Panc1 (cell line): ENCODE measurements around the gene ST8SIA1.

Experiments used
- CTCF ChIP-seq: fragments of 450-650 bp; IDR thresholded peaks from 2 replicates; pipeline ENCODE4 v1.5.1; 2017; ENCODE audit warnings: mild to moderate bottlenecking
- POLR2AphosphoS5 ChIP-seq: IDR thresholded peaks from 2 replicates; pipeline ENCODE4 v1.6.1; 2012; ENCODE audit warnings: mild to moderate bottlenecking, low read depth, low read length, moderate library complexity
- TCF7L2 ChIP-seq: IDR thresholded peaks from 2 replicates; pipeline ENCODE4 v1.6.1; 2011; ENCODE audit warnings: mild to moderate bottlenecking, low read depth, low read length, inconsistent platforms
- TF ChIP-seq, protein P1 (sequence below), 2 experiments: IDR thresholded peaks; 2 replicates each; pipeline ENCODE4 v1.6.1; 2011 to 2012; ENCODE audit warnings: low read depth in 2 of 2, control low read depth in 1 of 2, low read length in 1 of 2, mild to moderate bottlenecking in 1 of 2, moderate library complexity in 1 of 2; ENCODE audit not compliant: insufficient read depth in 1 of 2

- no peak for TF ChIP-seq CTCF
- TF ChIP-seq TCF7L2 = no peak
- TF ChIP-seq, protein P1, sequence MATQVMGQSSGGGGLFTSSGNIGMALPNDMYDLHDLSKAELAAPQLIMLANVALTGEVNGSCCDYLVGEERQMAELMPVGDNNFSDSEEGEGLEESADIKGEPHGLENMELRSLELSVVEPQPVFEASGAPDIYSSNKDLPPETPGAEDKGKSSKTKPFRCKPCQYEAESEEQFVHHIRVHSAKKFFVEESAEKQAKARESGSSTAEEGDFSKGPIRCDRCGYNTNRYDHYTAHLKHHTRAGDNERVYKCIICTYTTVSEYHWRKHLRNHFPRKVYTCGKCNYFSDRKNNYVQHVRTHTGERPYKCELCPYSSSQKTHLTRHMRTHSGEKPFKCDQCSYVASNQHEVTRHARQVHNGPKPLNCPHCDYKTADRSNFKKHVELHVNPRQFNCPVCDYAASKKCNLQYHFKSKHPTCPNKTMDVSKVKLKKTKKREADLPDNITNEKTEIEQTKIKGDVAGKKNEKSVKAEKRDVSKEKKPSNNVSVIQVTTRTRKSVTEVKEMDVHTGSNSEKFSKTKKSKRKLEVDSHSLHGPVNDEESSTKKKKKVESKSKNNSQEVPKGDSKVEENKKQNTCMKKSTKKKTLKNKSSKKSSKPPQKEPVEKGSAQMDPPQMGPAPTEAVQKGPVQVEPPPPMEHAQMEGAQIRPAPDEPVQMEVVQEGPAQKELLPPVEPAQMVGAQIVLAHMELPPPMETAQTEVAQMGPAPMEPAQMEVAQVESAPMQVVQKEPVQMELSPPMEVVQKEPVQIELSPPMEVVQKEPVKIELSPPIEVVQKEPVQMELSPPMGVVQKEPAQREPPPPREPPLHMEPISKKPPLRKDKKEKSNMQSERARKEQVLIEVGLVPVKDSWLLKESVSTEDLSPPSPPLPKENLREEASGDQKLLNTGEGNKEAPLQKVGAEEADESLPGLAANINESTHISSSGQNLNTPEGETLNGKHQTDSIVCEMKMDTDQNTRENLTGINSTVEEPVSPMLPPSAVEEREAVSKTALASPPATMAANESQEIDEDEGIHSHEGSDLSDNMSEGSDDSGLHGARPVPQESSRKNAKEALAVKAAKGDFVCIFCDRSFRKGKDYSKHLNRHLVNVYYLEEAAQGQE (IDR thresholded peaks at IDR 0.05; ENCODE audit: insufficient read depth in 1 of 2, low read depth in 2 of 2, low read length in 1 of 2) = no peak
- TF ChIP-seq POLR2AphosphoS5 = no peak
Measured at GRCh38 chr12:22215467-22216253, 118.8 kb downstream of the ST8SIA1 start.
